Right lobe of liver (tissue), 4 donors: Measurements from ENCODE around the gene INTS3.

Source experiments
- POLR2A ChIP-seq: fragments of 450-650 bp; IDR thresholded peaks from one replicate; pipeline ENCODE4 v1.6.1; 2017; ENCODE audit warnings: antibody characterized with exemption, mild to moderate bottlenecking
- TF ChIP-seq, protein P1 (sequence below), 4 donors: fragments of 200-600 bp in 3 of 4; fragments of 450-650 bp in 1 of 4; IDR thresholded peaks; one replicate each; pipeline versions ENCODE4 v1.5.1 to v1.8.0; 2016 to 2022; ENCODE audit warnings: antibody characterized with exemption in 4 of 4, mild to moderate bottlenecking in 2 of 4
- donor health status: DM: no; HTN: no; CAD: no.
- donor health status: DM: no; HTN: no; CAD: no.
- donor health status: DM: no; HTN: yes; CAD: no.

DNA sequence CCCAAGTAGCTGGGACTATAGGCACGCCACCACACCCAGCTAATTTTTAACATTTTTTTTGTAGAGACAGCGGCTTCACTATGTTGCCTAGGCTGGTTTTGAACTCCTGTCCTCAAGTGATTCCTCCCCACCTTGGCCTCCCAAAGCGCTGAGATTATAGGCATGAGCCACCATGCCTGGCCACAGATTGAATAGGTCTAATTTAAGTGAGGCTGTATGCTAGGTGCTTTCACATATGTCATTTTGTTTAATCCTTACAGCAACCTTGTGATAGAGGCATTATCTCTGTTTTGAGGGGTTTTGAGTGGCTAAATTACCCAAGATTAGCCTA, 7.2 kb downstream of the INTS3 start:
- TF ChIP-seq, protein P1, sequence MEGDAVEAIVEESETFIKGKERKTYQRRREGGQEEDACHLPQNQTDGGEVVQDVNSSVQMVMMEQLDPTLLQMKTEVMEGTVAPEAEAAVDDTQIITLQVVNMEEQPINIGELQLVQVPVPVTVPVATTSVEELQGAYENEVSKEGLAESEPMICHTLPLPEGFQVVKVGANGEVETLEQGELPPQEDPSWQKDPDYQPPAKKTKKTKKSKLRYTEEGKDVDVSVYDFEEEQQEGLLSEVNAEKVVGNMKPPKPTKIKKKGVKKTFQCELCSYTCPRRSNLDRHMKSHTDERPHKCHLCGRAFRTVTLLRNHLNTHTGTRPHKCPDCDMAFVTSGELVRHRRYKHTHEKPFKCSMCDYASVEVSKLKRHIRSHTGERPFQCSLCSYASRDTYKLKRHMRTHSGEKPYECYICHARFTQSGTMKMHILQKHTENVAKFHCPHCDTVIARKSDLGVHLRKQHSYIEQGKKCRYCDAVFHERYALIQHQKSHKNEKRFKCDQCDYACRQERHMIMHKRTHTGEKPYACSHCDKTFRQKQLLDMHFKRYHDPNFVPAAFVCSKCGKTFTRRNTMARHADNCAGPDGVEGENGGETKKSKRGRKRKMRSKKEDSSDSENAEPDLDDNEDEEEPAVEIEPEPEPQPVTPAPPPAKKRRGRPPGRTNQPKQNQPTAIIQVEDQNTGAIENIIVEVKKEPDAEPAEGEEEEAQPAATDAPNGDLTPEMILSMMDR (IDR thresholded peaks at IDR 0.05), result no peak
- TF ChIP-seq POLR2A, result no peak
